C4-2B (cell line): ENCODE measurements around the gene C20orf144.

ENCODE experiments used
- H3K27ac ChIP-seq: fragments of 450-650 bp; 2 replicates; pipeline ENCODE4 v1.5.1; 2017
- CTCF ChIP-seq: fragments of 450-650 bp; conservative IDR thresholded peaks from 2 replicates; pipeline ENCODE4 v1.5.1; 2017; ENCODE audit warnings: mild to moderate bottlenecking
- ZFX ChIP-seq: fragments of 450-650 bp; IDR thresholded peaks from 2 replicates; pipeline ENCODE4 v1.6.1; 2017

The C20orf144 gene

DNA sequence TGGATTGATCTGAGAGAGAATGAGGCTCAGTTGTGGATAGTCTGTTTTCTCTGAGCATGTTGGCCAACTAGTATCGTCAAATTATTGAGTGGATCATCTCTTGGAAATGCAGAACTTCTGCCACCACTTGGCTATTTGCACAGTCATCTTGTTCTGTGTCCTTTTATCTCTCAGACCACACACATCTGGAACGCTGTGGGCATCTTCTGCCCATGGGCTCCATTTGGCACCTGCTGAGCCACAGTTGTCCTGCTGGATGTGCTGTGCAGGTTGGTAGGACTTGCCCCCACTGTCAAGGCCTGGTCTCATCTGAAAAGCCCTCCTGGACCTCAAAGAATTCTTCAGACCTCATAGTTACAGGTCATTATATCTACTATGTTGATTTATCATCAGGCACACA, 16.7 kb upstream of the C20orf144 start:
- no peak for TF ChIP-seq CTCF
- TF ChIP-seq ZFX, result no peak
- peak overlapping the region; percentile 93 for H3K27ac ChIP-seq

GRCh38 chr20:33646191-33646590, 15.9 kb upstream of the C20orf144 start:
- TF ChIP-seq ZFX (no peak), CTCF (no peak)
- peak overlapping the region; percentile 93 for H3K27ac ChIP-seq

- H3K27ac ChIP-seq, result peak overlapping the region; percentile 93
These were observed 15.0 kb upstream of the C20orf144 start for GRCh38 chr20:33646959-33647602.

DNA sequence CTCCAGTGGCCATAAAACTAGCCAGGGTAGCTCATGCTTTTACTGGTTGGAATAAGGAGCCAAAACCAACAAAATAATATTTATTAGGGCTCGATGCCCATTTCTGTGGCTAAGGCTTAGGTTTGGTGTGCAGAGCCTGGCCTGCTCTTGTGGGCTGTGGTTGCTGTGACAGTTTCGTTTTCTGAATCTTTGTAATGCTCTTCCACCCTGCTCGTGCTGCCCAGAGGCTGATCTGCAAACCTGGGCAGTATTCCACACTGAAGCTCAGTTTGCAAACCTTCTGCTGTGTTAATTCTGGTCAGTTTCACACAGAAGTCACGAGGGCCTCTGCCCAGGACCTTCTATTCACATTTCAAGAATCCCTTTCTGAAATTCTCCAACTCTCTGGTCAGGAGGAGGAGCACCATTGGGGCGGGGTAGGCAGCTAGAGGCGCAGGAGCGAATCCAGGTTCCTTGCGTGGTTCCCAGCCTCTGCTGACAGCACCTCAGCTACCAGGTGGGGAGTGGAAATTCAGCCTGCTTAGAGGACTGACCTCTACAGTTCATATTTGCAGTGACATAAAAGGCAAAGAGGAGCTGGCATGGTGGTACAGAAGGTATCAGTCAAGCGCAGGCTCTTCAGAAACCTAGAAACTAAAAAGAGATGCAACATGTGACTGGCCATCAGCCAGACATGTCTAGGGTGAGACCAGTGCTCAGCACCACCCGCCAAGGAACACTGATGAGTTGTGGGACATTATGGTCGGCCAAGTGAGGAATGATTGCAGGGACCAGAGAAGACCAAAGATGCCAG, 14.3 kb upstream of the C20orf144 start:
- H3K27ac ChIP-seq, result peak overlapping the region; percentile 93

GRCh38 chr20:33648396-33649004, 13.6 kb upstream of the C20orf144 start:
- H3K27ac ChIP-seq, result peak overlapping the region; percentile 93
- TF ChIP-seq ZFX (no peak), CTCF (no peak)

More for the DNA sequence above, 14.3 kb upstream of the C20orf144 start:
- TF ChIP-seq CTCF, result no peak; the same call in 1 of the 2 replicates
- TF ChIP-seq ZFX, result no peak

- TF ChIP-seq ZFX (no peak), CTCF (no peak)
- H3K27ac ChIP-seq, result peak overlapping the region; percentile 93
These were observed 12.9 kb upstream of the C20orf144 start for GRCh38 chr20:33649201-33649681.

GRCh38 chr20:33650111-33650752, 11.9 kb upstream of the C20orf144 start:
- TF ChIP-seq ZFX (no peak), CTCF (no peak)
- H3K27ac ChIP-seq, result peak overlapping the region; percentile 93
